Stimulated activated CD4-positive, alpha-beta T cell treated with anti-CD3 and anti-CD28 coated beads, Interleukin-1b, Interleukin-23, amount 100 ng/mL, for 24 hours (primary cell): ENCODE results near the gene JAML.

ENCODE experiments used
- DNase-seq, 4 experiments: peaks; one replicate each; pipeline ENCODE4 v3.0.0-alpha.2; 2020; ENCODE audit warnings: low read depth in 4 of 4, low spot score in 1 of 4

Gene JAML

GRCh38 chr11:118169300-118170140, 55.3 kb downstream of the JAML start:
- no peak for DNase-seq

GRCh38 chr11:118168751-118169150, 56.1 kb downstream of the JAML start:
- DNase-seq, result no peak

- no peak for DNase-seq
These were observed 56.5 kb downstream of the JAML start for GRCh38 chr11:118168316-118168715.

GRCh38 chr11:118167906-118168305, 56.9 kb downstream of the JAML start:
- no peak for DNase-seq

GRCh38 chr11:118167253-118167652, 57.6 kb downstream of the JAML start:
- no peak for DNase-seq

- DNase-seq, result no peak
These were observed 58.2 kb downstream of the JAML start for GRCh38 chr11:118166641-118167040.

GRCh38 chr11:118164885-118165284, 59.9 kb downstream of the JAML start:
- no peak for DNase-seq

- DNase-seq, result no peak
These were observed 61.3 kb downstream of the JAML start for GRCh38 chr11:118163494-118163893.

GRCh38 chr11:118162846-118163245, 62.0 kb downstream of the JAML start:
- DNase-seq, result no peak

- DNase-seq, result no peak
These were observed 63.0 kb downstream of the JAML start for GRCh38 chr11:118161786-118162185.

GRCh38 chr11:118157186-118157895, 67.5 kb downstream of the JAML start:
- DNase-seq, result no peak

GRCh38 chr11:118156531-118157185, 68.2 kb downstream of the JAML start:
- no peak for DNase-seq

GRCh38 chr11:118155776-118156530, 68.9 kb downstream of the JAML start:
- DNase-seq, result no peak

- DNase-seq, result no peak
These were observed 70.2 kb downstream of the JAML start for GRCh38 chr11:118154641-118155040.

- DNase-seq, result no peak
These were observed 70.8 kb downstream of the JAML start for GRCh38 chr11:118153976-118154375.

GRCh38 chr11:118153516-118153915, 71.3 kb downstream of the JAML start:
- no peak for DNase-seq

- no peak for DNase-seq
These were observed 72.0 kb downstream of the JAML start, which contains the start of gene SCN4B for GRCh38 chr11:118152552-118153471. Gene SCN4B (minus strand): TSS chr11:118152823. CDS start chr11:118152673, 150 bp downstream.

GRCh38 chr11:118152020-118152551, 72.7 kb downstream of the JAML start:
- no peak for DNase-seq

- no peak for DNase-seq
These were observed 73.4 kb downstream of the JAML start for GRCh38 chr11:118151431-118151830.

GRCh38 chr11:118149493-118149892, 75.3 kb downstream of the JAML start:
- no peak for DNase-seq
